Esophagus squamous epithelium (tissue), 5 donors: Measurements from ENCODE around the gene CIBAR2. TPM values are rescaled to one million over a fixed set of nuclear protein-coding genes. Genes with fewer than 3 reads are reported as not detected.

Experiments
- DNase-seq: peaks from one replicate; lab custom pipeline; 2025; lab: John Stamatoyannopoulos, UW
- H3K27ac ChIP-seq, 4 donors: fragments of 200-600 bp; sonication (generic); one replicate each; pipeline ENCODE4 v1.5.1; 2016 to 2019; ENCODE audit warnings: mild to moderate bottlenecking in 1 of 4
- H3K27me3 ChIP-seq, 4 donors: fragments of 200-600 bp; sonication (generic); 1 replicate in 3 of 4; 2 replicates in 1 of 4; pipeline versions ENCODE4 v1.5.1 to v1.6.0; 2017 to 2021; ENCODE audit warnings: antibody characterized with exemption in 1 of 4
- H3K36me3 ChIP-seq, 3 donors: fragments of 200-600 bp; sonication (generic); one replicate each; pipeline ENCODE4 v1.5.1; 2016 to 2019
- H3K4me1 ChIP-seq, 3 donors: fragments of 200-600 bp; sonication (generic); one replicate each; pipeline ENCODE4 v1.5.1; 2017 to 2019
- H3K4me3 ChIP-seq, 4 donors: fragments of 200-600 bp; sonication (generic); 1 replicate in 3 of 4; 2 replicates in 1 of 4; pipeline ENCODE4 v1.5.1; 2016 to 2019; ENCODE audit warnings: mild to moderate bottlenecking in 2 of 4, moderate library complexity in 1 of 4
- H3K9me3 ChIP-seq, 3 donors: fragments of 200-600 bp; sonication (generic); one replicate each; pipeline ENCODE4 v1.5.1; 2016 to 2019
- POLR2A ChIP-seq, 4 donors: fragments of 450-650 bp; IDR thresholded peaks; one replicate each; pipeline ENCODE4 v1.6.1; 2017; ENCODE audit warnings: antibody characterized with exemption in 4 of 4, mild to moderate bottlenecking in 4 of 4, moderate library complexity in 3 of 4
- WGBS, 2 donors: methylation state at CpG; one replicate each; pipeline ENCODE4 v1.1.5; 2018; 5-methylcytosine and 5-hydroxymethylcytosine counted together
- intact Hi-C: fragments of 100-400 bp; cut with DNase I; formaldehyde crosslinking; loops from one replicate; pipeline ENCODE4 v1.15.0; 2022
- total RNA-seq, 4 donors: library from RNA; depleted of rRNA; stranded (reverse); fragments of >200 nt; gene quantifications; one replicate each; pipeline ENCODE4 v1.1.0, GENCODE V29; 2016
- TF ChIP-seq, protein P1 (sequence below), 6 experiments: fragments of 450-650 bp in 4 of 6; fragments of 200-600 bp in 2 of 6; sonication (generic) in 2 of 6; IDR thresholded peaks; one replicate each; pipeline ENCODE4 v1.5.1; 2016 to 2019; ENCODE audit warnings: antibody characterized with exemption in 6 of 6, mild to moderate bottlenecking in 4 of 6, moderate library complexity in 4 of 6
- donor health status: DM: yes; HTN: yes; CAD: no.

The CIBAR2 gene
- total RNA-seq, 4 donors from 2014 or later, result not detected

DNA sequence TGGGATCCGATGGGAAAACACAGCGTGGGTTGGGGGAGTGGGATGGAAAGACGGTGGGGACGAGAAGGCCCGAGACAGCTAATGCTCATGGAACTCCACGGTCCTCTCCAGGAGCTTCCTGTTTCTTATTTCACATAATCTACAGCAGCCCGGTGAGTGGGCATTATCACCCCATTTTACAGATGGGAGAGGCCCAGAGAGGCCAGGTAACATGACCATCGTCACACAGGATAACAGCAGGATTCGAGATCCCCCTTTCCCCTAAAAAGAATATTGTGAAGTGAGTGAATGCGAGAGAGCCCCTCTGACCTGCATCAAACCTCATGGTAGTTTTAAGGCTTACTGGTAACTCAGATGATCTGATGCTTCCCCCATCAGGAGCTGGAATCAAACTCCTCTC is 12.0 kb downstream of the CIBAR2 start:
- Histone ChIP-seq H3K4me3 (no peak overlapping the region), H3K4me1 (peaks cover 0 to 12% (median 2%) of the 10 kb centered on the region in 3 donors), H3K27me3 (peaks cover 0 to 31% (median 0%) of the 10 kb centered on the region in 4 donors), H3K9me3 (no peaks in the 10 kb centered on the region), H3K27ac (no peak overlapping the region), H3K36me3 (no peaks in the 10 kb centered on the region)
- TF ChIP-seq, protein P1, sequence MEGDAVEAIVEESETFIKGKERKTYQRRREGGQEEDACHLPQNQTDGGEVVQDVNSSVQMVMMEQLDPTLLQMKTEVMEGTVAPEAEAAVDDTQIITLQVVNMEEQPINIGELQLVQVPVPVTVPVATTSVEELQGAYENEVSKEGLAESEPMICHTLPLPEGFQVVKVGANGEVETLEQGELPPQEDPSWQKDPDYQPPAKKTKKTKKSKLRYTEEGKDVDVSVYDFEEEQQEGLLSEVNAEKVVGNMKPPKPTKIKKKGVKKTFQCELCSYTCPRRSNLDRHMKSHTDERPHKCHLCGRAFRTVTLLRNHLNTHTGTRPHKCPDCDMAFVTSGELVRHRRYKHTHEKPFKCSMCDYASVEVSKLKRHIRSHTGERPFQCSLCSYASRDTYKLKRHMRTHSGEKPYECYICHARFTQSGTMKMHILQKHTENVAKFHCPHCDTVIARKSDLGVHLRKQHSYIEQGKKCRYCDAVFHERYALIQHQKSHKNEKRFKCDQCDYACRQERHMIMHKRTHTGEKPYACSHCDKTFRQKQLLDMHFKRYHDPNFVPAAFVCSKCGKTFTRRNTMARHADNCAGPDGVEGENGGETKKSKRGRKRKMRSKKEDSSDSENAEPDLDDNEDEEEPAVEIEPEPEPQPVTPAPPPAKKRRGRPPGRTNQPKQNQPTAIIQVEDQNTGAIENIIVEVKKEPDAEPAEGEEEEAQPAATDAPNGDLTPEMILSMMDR (IDR thresholded peaks at IDR 0.05), result no peak
- no peak for TF ChIP-seq POLR2A (IDR thresholded peaks at IDR 0.05)
- 82 to 88% methylated on average over 7 to 10 of the region's 10 CpGs for WGBS, 2 donors
- DNase-seq, result no peak
- intact Hi-C loops, result no loop called here

DNA sequence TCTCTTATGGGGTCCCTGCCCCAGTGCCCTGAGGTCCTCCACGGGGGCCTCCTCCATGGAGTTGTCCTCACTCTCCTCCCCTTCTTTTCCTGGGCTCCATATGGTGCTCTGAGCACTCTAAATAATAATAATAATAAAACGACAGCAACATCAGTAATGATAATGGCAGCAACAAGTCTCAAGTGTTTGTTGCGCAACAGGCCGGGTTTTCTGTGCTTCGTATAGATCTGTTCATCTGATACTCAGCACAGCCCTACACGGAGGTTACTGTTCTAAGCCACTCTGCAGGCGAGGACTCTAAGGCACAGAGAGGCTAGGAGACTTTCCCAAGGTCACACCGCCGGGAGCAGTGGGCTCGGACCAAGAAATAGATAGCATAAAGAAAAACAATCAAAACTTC is 13.7 kb downstream of the CIBAR2 start:
- Histone ChIP-seq H3K36me3 (no peaks in the 10 kb centered on the region), H3K4me1 (no peaks in the 10 kb centered on the region), H3K27me3 (peaks cover 0 to 46% (median 0%) of the 10 kb centered on the region in 4 donors), H3K4me3 (no peak overlapping the region), H3K9me3 (no peaks in the 10 kb centered on the region), H3K27ac (no peak overlapping the region)
- 80 to 85% methylated on average over 8 to 10 of the region's 10 CpGs for WGBS, 2 donors
- DNase-seq, result no peak
- no peak for TF ChIP-seq POLR2A (IDR thresholded peaks at IDR 0.05)
- TF ChIP-seq, protein P1 (IDR thresholded peaks at IDR 0.05), result no peak
- intact Hi-C loops, result no loop called here

DNA sequence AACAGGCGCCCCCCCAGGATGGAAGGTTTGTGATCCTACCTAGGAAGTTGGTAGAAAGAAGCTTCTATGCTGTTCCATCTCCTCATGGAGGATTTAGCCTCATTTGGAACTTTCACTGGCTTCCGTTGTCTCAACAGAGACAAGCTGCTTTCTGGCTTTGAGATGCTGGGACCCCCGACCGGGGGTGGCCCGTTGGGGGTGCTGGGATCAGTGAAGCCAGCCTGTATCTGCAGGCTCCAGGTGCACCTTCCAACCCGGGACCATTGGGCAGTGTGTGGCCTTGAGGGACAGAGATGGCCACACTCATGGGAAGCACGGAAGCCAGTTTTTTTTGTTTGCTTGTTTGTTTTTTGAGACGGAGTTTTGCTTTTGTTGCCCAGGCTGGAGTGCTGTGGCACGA is 15.4 kb downstream of the CIBAR2 start:
- intact Hi-C loops, result no loop called here
- Histone ChIP-seq H3K27ac (no peak overlapping the region), H3K9me3 (no peaks in the 10 kb centered on the region), H3K4me1 (no peaks in the 10 kb centered on the region), H3K27me3 (peaks cover 0 to 52% (median 0%) of the 10 kb centered on the region in 4 donors), H3K4me3 (no peak overlapping the region), H3K36me3 (no peaks in the 10 kb centered on the region)
- 65 to 80% methylated on average over 7 to 9 of the region's 9 CpGs for WGBS, 2 donors
- TF ChIP-seq, protein P1 (IDR thresholded peaks at IDR 0.05), result no peak
- no peak for TF ChIP-seq POLR2A (IDR thresholded peaks at IDR 0.05)
- DNase-seq, result no peak

DNA sequence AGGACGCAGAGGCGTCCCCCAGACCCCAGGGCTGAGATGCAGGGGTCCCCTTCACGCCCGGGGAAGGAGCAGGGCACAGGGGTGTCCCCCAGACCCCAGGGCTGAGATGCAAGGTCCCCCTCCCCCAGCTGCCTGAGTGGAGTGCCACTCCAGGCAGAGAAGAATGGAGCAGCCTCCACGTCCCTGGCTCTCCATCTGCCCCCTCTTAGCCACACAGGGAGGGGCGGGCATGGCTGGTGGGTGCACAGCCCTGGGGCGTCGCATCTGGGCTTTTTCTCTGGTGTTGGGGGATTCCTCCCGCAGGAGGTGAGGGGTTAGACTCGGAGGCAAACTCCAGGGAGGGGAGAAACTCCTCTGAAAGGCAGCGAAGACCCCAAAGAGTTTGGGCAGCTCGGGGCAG is 17.5 kb downstream of the CIBAR2 start:
- TF ChIP-seq POLR2A (IDR thresholded peaks at IDR 0.05), result no peak
- TF ChIP-seq, protein P1 (IDR thresholded peaks at IDR 0.05), result no peak
- H3K36me3 ChIP-seq, result peaks cover 0 to 4% (median 0%) of the 10 kb centered on the region in 3 donors

DNA sequence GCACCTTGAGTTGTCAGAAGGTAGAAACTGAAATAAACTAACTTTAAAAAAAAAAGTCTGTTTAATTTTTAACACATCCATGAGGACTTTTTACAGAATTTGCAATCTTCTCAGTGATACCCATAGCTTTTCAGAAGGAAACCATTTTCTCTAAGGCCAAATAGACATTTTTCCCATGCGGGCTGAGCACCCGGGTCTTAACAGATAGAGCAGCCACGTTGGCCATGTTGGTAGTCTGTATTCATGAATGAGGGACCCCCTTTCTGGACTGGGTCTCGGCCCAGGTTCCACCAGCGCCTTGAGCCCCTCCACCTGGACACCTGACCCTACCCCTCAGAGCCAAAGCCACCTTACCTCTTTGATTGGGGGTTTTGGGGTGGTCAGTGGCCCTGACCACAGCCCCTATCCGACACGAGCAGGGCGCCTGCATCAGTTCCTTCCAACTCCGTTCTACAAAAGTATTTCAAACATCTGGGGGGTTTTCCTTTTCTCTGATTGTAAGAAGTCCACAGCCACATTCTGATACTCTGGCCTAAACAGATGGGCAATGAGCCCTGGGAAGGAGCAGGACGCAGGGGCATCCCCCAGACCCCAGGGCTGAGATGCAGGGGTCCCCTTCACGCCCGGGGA is 18.0 kb downstream of the CIBAR2 start:
- Histone ChIP-seq H3K36me3 (peaks cover 0 to 9% (median 0%) of the 10 kb centered on the region in 3 donors), H3K27ac (no peak overlapping the region), H3K4me1 (peaks cover 5 to 17% (median 7%) of the 10 kb centered on the region in 3 donors), H3K27me3 (peaks cover 0 to 52% (median 0%) of the 10 kb centered on the region in 4 donors), H3K4me3 (no peak overlapping the region), H3K9me3 (no peaks in the 10 kb centered on the region)
- intact Hi-C loops, result no loop called here
- no peak for DNase-seq
- TF ChIP-seq, protein P1 (IDR thresholded peaks at IDR 0.05), result no peak
- no peak for TF ChIP-seq POLR2A (IDR thresholded peaks at IDR 0.05)
- WGBS, 2 donors, result 84 to 89% methylated on average over 9 of the region's 12 CpGs

More for the DNA sequence above, 17.5 kb downstream of the CIBAR2 start:
- intact Hi-C loops, result no loop called here
- peaks cover 2 to 12% (median 2%) of the 10 kb centered on the region in 3 donors for H3K4me1 ChIP-seq
- H3K9me3 ChIP-seq, result no peaks in the 10 kb centered on the region
- H3K4me3 ChIP-seq, result no peak overlapping the region
- DNase-seq, result no peak
- 100% methylated on average over 1 of the region's 12 CpGs; no CpG with 5 or more reads in 1 of the 2 donors for whole genome bisulfite sequencing, 2 donors
- no peak overlapping the region for H3K27ac ChIP-seq
- H3K27me3 ChIP-seq, result peaks cover 0 to 52% (median 0%) of the 10 kb centered on the region in 4 donors
